ENCODE data around the gene SPAG4.

The SPAG4 gene

DNA sequence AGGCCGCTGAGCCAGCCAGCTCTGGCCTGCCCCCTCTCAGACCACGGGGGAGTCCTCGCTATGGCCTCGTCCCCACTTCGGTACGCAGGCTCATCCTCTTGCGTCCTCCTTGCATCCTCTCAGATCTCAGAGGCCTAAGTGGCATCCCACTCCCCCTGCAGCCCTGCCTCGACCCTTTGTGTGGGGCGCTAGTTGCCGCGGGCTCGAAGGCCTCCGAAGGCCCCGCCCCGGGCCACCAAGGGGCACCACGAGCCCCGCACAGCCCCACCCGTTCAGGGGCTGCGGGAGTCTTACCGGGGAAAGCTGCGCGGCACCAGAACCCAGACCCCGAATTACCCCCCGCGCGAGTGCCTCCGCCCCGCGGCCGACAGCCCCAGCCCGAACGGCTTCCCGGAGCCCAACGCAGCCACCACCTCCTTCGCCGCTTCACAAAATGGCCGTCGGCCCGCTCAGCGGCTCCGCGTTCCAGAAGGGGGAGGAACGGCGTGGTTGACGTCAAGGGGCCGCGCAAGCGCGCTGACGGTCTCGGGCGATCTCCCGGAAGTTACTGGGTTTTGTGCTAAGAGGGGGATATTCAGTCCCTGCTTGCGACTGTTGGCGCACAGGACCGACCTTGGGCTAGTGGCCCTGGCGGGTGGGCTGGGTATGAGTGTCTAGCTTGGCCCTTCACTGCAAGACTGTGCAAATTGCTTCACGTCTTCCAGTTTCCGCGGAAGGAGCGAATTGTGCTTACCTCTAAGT lies 49.0 kb downstream of the SPAG4 start, which contains the start of the genes CPNE1 and RBM12:
TSS of gene CPNE1 (minus strand) at position 435 of the 741 bp plus-strand sequence. CDS start 31,977 bp downstream, outside the sequence.
TSS of gene RBM12 (minus strand) at position 435 of the 741 bp plus-strand sequence. CDS start 9,578 bp downstream, outside the sequence.
- peaks cover 28% of the 10 kb centered on the region for H3K4me1 ChIP-seq (ENCODE audit: insufficient read depth, low read length)
- H3K36me3 ChIP-seq (ENCODE audit: insufficient read depth, low read length) = no peaks in the 10 kb centered on the region
- peak within 1 kb of the TSS; percentile 99 for H3K27ac ChIP-seq (ENCODE audit: low read depth, low read length)

GRCh38 chr20:35665949-35666288 lies 50.3 kb downstream of the SPAG4 start:
- no peak overlapping the region for H3K27ac ChIP-seq (ENCODE audit: low read depth, low read length)
- H3K4me3 ChIP-seq (ENCODE audit: low read depth in 1 of 2, low read length in 2 of 2) = no peak overlapping the region
- no peaks in the 10 kb centered on the region for H3K27me3 ChIP-seq (ENCODE audit: control insufficient read depth in 1 of 2, insufficient read depth in 2 of 2, low read length in 2 of 2)
- no peaks in the 10 kb centered on the region for H3K9me3 ChIP-seq (ENCODE audit: low read length)
- peaks cover 16% of the 10 kb centered on the region for H3K4me1 ChIP-seq (ENCODE audit: insufficient read depth, low read length)
- no peak overlapping the region for H3K9ac ChIP-seq (ENCODE audit: low read length)
- peaks cover 6% of the 10 kb centered on the region for H3K36me3 ChIP-seq (ENCODE audit: insufficient read depth, low read length)

More for the DNA sequence above, 49.0 kb downstream of the SPAG4 start, which contains the start of the genes CPNE1 and RBM12:
- H3K27me3 ChIP-seq (ENCODE audit: control insufficient read depth in 1 of 2, insufficient read depth in 2 of 2, low read length in 2 of 2) = no peaks in the 10 kb centered on the region
- H3K9ac ChIP-seq (ENCODE audit: low read length) = peak within 1 kb of the TSS; percentile 100
- peak within 1 kb of the TSS; percentile 98 to 100 for H3K4me3 ChIP-seq (ENCODE audit: low read depth in 1 of 2, low read length in 2 of 2)
- no peaks in the 10 kb centered on the region for H3K9me3 ChIP-seq (ENCODE audit: low read length)

GRCh38 chr20:35669221-35669620 lies 53.6 kb downstream of the SPAG4 start:
- no peaks in the 10 kb centered on the region for H3K27me3 ChIP-seq (ENCODE audit: control insufficient read depth in 1 of 2, insufficient read depth in 2 of 2, low read length in 2 of 2)
- no peak overlapping the region for H3K4me3 ChIP-seq (ENCODE audit: low read depth in 1 of 2, low read length in 2 of 2)
- H3K9ac ChIP-seq (ENCODE audit: low read length) = no peak overlapping the region
- peaks cover 26% of the 10 kb centered on the region for H3K36me3 ChIP-seq (ENCODE audit: insufficient read depth, low read length)
- no peaks in the 10 kb centered on the region for H3K4me1 ChIP-seq (ENCODE audit: insufficient read depth, low read length)
- no peak overlapping the region for H3K27ac ChIP-seq (ENCODE audit: low read depth, low read length)
- no peaks in the 10 kb centered on the region for H3K9me3 ChIP-seq (ENCODE audit: low read length)

- Histone ChIP-seq H3K9me3 (ENCODE audit: low read length) (no peaks in the 10 kb centered on the region), H3K27ac (ENCODE audit: low read depth, low read length) (no peak overlapping the region), H3K27me3 (ENCODE audit: control insufficient read depth in 1 of 2, insufficient read depth in 2 of 2, low read length in 2 of 2) (no peaks in the 10 kb centered on the region), H3K4me3 (ENCODE audit: low read depth in 1 of 2, low read length in 2 of 2) (no peak overlapping the region), H3K36me3 (ENCODE audit: insufficient read depth, low read length) (peaks cover 30% of the 10 kb centered on the region), H3K4me1 (ENCODE audit: insufficient read depth, low read length) (no peaks in the 10 kb centered on the region), H3K9ac (ENCODE audit: low read length) (no peak overlapping the region)
Observed at GRCh38 chr20:35669681-35670080, 54.1 kb downstream of the SPAG4 start.
